HG02970 (cell line): ENCODE data around the gene NAPSA.

Experiments
- ATAC-seq: cut with Tn5 transposase; IDR thresholded peaks from one replicate; pipeline ENCODE4 v1.9.1; 2021; ENCODE audit warnings: mild to moderate bottlenecking, moderate library complexity, moderate number of reproducible peaks; ENCODE audit not compliant: unreplicated experiment, low FRiP score

NAPSA gene

DNA sequence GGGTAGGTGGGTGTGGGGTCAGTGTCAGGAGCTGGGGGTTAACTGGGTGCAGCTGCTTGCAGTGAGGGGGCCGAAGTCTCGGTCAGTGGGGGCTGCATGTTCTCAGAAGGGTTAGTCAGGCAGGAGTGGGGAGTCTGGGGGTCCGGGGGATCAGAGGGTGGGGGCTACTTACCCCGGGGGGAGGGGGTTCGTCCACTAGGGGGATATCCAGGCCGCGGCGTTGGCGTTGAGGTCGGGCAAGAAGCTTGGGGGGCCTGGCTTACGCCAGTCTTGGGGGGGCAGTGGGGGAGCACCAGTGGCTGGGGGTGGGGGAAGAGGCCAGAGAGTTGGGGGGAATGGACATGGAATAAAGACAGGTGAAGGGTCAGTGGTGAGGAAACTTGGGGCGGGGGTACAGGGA lies 45.4 kb downstream of the NAPSA start:
- ATAC-seq: no peak

DNA sequence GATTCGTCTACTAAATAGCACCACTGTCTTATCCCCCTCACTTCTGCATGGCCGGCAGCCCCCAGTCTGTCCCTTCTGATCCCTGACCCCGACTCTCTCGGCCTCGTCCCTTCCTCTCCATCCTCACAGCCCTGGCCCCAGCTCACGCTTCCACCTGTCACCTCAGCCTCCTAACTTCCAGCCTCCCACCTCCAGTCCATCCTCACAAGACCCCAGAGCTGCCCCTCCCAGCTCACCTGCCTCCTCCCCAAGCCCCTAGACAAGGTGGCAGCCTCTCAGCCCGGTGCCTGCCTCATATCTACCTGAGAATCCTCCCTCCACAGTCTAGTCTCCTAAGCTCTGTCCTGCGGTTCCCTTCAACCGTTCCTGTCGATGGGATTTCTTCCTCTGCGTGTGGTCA lies 46.3 kb downstream of the NAPSA start:
- no peak for ATAC-seq

DNA sequence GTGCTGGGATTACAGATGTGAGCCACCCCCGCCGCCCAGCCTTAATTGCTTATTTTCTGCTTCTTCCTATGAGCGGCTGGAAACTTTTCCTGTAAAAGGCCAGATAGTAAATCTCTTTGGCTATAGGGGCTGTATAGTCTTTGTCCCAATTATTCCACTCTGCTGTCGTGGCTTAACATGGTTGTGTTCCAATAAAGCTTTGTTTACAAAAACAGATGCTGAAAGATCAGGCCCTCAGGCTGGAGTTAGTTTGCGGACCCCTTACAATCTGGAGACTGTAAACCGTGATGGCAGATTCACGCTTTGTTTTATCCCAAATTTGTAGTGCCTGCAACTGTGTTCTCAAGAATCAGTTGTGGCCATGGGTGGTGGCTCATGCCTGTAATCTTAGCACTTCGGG lies 47.0 kb downstream of the NAPSA start:
- ATAC-seq: no peak

DNA sequence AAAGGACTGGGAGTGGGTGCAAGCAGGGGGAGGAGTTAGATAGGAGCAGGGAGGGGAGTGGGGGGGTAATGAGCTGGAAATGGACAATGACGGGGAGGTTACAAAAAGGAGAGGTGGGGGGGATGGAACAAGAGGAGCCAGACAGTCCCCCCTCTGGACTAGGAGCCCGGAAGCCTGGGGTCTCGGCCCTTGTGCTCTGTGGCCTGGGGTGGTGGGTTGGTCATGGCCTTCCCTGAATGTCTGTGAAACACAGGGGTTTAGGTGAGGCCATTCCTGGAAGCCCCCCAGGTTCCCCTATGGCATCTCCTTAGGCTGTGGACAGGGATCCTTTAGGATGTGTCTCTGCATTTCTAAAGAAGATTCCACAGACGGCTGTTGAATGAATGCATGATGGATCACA lies 48.3 kb downstream of the NAPSA start:
- ATAC-seq: no peak

DNA sequence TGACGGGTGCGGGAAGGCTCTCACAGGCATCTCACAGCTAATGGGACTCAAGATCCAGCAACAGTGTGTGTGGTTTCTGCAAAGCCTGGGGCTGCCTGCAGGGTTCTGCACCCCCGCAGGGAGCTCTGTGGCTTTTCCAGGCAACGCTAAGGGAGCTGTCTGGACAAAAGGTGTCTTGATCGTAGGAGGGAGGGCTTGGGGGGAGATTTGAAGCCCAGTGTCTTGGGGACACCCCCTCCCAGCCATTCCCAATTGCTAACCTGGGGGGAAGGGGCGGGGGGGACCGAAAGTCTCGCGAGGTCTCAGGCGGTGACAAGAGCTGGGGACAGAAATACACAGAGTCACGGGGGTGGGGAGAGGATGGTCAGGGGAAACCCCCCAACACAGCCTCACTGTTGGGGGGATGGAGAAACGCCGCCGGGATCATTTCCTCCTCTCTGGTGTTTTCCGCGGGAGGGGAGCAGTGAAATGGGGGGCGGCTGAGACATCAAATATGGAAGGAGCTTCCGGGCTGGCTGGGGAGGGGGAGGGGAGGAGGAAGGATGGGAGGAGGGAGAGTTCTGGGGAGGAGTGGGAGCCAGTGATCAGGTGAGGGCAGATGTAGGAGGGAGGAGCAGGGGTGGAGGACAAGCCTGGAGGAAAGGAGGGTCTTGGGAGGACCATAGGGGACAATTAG lies 49.5 kb downstream of the NAPSA start:
- no peak for ATAC-seq

DNA sequence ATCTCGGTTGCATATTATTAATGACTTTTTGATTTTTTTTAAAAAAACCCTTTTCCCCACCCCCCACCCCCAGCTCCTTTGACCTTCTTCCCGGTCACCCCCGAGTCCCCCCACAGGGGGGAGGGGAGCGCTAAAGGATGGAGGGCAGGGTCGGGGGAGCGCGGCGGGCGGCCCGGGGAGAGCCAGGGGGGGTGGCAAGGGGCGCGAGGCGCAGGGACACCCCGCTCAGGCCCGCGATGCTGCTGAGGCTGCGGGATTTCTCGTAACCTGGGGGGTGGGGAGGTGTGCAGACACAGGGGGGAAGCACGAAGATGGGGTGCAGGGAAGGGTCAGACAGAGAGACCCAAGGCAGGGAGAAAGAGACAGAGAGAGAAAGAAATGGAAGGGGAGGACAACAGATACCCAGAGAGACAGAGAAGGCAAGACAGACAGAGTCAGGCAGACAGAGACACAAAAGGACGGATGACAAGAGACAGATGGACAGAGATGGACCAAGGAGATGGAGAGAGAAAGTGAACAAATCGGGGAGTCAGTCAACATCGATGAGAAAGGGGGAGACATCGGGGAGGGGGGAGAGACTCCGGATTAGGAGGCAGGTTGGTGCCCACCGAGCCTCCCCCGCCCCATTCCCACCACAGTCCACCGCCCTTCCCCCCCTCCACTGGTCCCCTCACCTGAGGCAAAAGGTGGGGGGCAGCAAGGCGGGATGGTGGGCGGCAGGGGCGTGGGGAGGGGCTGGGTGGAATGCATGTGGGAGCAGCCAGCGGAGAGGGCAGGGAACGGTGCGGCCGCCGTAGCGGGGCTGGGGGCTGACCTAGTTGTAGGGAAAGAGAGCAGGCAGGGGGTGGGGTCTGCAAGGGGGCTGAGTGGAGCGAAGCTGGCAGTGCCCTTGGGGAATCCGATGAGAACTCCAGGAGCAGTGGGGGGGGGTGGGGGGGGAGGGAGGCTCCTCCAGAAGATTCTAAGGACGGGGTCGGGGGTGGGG lies 50.4 kb downstream of the NAPSA start:
- no peak for ATAC-seq

DNA sequence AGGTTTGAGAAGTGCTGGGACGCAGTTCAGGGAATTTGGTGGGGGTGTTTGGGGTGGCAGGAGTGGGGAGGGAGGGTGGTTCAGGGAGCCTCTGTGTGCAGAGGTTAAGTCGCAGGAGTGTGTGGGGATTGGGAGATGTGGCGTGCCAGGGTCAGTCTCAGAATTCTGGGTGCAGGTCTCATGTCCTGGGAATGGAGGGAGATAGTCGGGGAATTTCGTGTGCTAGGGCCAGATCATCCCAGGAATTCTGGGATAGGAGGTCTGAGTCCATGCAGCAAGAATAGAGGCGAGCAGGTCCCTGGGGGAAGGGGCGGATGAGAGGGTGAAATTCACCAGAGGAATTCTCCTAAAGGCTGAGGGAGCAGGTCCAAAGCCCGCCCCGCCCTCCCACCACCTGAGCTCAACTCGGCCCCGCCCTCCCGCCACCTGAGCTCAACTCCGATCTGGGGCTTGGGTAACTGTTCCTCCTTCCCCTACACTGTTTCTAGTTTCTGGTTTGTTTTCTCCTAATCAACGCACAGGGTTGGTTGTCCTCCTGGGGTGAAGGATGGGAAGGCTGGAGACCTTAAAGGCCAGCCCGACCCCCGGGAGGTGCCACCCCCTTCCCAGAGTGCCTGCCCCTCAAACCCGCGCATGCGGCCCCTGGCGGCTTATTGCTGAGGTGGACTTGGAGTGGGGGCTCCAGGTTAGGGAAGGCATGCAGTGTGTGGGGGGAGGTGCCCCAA lies 51.5 kb downstream of the NAPSA start:
- ATAC-seq: no peak

DNA sequence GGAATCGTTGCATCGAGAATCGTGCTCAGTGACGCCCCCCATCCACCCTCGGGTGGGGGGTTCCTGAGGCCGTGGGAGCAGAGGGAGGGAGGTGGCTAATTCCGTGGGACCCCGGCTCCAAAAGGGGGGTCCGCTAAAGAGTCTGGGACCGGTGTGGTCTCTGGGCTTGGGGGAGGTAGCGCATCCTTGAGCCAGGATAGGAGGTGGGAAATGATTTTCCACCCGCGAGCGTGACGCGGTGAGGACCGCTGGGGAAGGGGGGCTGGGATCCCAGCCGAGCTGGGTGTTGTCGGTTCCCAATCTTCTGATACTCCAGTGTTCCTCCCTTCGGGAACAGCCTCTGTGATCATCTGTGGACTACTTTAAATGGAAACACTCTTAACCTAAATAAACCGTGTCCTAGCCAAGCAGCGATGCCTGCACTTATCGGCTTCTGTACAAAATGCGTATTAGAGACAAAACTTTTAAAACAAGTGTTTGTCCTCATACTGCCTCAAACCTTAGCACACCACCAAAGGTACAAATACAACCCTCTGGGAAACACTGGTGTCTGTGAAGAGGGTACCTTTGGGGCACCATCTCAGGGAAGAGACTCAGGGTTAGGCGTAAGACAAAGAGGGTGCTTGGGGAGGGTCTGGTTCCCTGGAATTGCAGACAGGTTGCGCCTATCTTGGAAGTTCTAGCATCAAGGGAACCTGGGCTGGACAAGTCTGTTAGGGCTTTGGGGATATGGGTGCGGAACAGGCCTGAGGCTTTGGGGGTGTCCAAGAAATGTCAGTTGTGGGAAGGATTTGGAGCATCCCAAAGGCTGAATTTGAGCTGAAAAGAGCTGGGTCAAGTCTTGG lies 52.2 kb downstream of the NAPSA start:
- ATAC-seq: no peak

DNA sequence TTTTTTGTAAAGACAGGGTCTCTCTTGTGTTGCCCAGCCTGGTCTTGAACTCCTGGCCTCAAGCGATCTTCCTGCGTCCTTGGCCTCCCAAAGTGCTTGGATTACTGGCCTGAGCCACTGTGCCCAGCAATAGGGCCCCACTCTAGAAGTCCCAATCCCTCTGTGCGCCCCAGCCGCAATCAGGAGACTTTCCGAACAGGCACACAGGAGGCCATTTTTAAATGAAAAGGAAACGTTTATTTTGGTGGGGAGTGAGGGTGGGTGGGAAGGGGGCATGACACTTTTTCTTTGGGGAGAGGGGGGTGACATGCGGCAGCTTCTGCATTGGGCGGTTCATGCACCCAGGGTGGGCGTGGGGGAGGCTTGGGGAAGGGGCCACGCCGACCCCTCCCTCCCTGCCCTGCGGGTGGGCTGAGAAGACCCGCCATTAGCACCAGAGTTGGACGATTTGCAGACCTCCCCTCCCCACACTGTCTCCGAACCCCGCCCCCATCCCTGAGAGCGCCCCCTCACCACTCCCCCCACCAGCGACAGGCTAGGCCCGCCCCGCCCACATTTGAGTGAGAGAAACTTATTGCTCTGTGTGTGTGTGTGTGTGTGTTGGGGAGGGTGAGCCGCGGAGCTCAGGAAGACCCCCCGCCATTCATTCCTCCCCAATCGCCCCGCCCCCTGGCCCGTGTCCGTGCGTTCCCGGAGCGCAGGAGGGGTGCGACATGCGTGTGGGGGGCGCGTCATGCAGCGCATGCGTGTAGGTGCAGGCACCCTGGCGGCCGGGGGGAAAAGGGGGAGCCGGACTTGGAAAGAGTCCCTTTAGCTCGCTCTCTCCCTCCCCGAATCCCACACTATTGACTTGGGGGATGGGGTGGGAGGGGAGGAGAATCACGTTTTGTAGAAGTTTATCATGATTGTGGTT lies 53.5 kb downstream of the NAPSA start:
- no peak for ATAC-seq

DNA sequence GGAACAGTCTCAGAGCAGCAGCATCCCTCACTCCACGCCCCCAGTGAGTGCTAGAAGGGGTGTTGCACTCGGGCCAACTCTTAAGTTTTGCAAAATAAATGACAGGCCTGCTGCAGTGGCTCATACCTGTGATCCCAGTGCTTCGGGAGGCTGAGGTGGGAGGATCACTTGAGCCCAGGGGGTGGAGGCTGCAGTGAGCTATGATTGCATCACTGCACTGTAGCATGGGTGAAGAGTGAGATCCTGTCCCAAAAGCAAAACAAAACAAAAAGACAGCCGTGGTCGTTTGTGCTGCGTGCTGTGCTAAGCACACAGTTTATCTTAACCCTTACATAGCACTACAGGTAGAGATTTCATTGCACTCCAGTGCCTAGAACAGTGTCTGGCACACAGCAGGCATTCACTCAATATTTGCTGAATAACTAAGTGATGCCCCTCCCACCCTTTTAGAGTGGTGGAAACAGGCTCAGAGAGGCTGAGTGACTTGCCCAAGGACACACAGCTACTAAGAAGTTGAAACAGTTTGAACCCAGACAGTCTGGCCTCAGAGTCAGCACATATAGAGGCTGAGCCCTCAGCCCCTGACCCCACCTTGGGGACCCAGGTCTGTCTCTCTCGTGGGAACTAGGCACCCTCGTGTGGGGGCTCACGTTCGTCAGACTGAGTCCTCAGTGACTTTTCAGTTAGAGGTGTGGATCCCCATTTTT lies 54.5 kb downstream of the NAPSA start:
- ATAC-seq: no peak

DNA sequence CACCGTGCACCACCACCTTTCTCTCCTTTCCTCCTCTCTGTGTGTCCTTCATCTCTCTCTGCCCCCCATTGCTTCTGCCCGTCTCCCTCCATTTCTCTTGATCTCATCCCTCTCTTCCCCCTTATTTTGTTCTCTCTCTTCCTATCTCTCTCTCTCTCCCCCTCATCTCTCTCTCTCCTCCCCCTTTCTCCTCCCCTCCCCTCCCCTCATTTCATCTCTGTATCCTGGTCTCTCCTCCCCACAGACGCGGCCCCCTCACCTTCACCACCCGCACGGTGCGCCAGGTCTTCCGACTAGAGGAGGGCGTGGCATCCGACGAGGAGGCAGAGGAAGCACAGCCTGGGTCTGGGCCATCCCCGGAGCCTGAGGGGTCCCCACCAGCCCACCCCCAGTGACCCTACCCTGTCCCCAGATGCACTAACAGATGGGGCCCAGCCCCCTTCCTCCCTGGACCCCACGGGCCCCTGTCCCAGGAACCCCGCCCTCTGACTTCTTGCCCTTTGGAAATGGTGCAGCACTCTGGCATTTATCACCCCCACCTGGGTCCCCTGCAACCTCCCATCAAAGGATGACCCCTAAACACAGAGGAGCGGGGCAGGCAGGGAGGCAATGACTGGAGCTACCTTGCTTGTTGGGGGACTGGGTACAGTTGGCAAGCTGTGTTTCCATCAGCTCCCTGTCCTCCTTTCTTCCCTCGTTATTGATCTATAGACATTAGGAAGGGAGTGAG lies 55.9 kb downstream of the NAPSA start:
- no peak for ATAC-seq

DNA sequence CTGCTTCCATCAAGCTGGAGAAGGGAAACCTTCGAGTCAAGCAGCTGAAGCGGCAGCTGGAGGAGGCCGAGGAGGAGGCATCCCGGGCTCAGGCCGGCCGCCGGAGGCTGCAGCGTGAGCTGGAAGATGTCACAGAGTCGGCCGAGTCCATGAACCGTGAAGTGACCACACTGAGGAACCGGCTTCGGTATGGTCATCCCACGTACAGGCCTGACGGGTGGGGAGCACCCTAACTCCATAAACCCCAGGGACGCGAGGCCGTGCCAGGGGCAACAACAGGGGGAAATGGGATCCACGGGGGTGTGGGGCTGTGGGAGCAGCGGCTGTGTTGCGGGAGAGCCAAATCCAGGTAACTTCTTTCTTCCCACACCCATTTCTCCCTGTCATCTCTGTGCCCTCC lies 56.4 kb downstream of the NAPSA start:
- no peak for ATAC-seq
